Activated CD4-positive, alpha-beta T cell treated with anti-CD3 and anti-CD28 coated beads for 24 hours (primary cell): ENCODE data around the gene TBRG4.

Source experiments
- DNase-seq, 2 donors: peaks; one replicate each; pipeline ENCODE4 v3.0.0-alpha.2; 2020; ENCODE audit warnings: low read depth in 2 of 2

The TBRG4 gene

DNA sequence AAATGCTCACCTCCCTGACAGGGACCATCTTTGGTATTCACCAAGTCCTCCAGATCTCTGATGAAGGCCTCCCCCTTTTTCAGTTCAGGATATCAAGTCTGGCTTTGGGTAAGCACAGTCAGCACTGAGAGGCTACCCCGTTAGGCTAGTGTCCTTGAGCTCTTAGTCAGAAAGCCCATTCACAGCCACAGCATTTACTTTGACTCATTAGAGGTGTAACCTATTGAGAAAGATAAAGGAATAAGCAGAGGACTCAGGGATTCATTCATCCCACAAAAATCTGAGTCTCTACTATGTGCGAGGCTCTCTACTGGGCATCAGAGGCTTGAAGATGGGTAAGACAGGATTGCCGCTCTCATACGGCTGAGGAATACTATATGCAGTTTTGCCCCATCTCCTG, 32.1 kb upstream of the TBRG4 start:
- DNase-seq = no peak

DNA sequence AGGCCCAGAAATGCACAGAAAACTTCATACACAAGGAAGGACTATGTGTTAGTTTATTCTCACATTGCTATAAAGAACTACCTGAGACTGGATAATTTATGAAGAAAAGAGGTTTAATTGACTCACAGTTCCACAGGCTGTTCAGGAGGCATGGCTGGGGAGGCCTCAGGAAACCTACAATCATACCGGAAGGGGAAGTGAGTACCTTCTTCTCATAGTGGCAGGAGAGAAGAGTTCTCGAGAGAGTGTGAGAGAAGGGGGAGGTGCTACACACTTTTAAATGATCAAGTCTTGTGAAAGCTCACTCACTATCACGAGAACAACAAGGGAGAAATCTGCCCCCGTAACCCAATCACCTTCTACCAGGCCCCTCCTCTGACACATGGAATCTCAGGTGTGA, 29.3 kb upstream of the TBRG4 start:
- DNase-seq = no peak

DNA sequence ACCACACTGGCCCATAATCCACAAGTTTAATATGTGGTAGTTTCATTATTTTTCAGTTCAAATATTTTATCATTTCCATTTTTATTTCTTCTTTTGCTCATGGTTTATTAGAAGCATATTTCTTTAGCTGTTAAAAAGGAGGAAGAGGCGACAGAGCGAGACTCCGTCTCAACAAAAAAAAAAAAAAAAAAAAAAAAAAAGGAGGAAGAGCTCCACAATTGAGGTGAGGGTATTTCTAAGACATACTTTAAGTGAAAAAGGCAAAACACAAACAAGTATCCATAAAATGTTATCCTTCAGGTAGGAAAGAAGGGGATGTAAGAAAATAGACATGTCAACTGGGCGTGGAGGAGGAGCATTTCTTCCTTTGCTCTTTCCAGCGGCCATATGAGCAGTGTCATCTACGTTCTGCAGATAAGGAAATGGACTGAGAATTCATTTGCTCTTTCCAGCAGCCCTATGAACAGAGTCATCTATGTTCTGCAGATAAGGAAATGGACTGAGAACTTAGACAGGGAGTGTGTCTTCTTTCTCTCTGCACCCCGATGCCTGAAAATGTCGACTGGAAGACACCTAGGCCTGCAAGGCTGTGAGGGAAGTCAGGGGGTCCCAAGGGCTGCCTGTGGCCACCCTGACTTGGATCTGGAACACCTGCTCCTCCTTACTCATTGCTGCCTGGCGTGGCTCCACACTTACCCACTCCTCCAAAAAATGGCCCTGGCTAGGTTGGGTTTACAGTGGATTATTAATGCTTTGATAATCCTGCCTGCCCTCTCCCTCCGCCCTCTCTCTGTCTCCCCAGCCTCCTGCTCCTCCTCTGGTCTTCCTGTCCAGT, 27.2 kb upstream of the TBRG4 start:
- no peak for DNase-seq

DNA sequence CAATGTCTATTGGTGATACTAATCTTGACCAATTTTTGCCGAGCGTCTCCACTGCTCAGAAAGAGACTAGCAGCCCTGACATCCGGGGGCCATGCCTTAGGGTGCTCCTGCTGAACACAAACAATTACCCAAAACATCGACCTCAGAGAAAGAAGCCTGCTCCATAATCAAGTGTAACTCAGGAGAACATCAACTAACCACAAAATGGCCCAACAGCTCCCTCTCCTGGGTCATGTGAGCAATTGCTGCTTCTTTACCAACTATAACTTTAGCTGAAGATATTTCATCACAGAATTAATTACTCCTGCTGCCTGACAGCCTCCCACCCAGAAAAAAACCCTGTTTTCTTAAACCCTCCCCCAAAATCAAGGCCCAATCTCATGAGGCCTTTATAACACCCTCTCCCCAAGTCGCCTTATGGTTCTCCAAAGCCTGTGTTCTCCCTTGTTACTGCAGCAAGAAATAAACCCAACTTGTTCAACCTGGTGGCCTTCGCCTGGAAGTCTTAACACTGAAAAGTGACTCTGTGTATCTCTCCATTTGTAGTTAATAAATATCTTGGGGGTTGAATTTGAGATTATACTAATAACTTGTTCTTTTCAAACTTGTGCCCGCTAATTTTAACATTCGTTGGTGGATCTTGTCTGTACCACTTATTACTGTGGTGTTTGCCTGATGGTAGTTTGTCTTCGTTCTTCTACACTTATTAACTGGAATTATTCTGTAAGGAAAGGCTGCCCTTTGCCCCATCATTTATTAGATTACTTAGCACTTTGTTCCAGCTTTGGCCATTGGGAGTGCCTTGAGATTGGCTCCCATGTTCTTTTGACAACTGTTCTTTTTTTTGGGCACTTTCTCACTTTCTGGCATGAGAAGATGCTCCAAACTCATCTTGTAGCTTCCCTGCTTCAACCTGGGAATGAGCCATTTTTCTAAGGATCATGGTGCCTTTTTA, 24.9 kb upstream of the TBRG4 start:
- DNase-seq = peak; percentile 45

DNA sequence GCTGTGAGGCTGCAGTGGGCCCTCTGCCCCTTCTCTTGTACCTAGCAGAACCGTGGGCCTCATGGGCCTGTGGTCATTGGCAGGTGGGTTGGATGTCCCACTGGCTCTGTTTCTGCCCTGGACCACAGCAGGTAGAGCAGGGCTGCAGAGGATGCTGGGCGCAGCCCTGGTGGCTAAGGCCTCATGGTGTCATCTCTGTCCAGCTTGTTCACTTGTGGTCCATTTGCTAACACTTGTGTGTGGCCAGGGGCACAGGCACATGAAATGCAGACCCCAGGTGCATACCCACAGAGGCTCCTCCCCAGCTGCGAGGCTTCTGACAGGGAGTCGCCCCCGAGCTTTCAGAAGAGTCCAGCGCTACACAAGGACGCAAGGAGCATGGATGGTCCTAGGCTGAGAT, 22.4 kb upstream of the TBRG4 start:
- DNase-seq = no peak

DNA sequence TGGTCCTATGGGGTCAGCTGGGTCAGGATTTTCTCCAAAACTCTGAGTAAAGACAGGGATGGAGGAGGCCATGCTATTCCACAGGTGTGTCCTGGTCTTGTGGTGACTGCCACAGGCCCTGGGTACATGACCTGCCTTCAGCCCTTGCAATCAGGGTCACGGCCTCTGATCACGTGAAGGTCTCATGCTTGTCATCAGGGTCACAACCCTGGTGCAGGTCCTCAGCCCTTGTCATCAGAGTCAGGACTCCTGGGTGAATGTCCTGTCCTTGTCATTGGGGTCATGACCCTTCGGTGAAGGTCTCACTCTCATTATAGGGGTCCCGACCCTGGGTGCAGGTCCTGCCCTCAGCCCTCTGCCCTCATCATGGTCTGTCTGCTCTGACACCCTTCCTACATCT, 21.9 kb upstream of the TBRG4 start:
- DNase-seq = no peak

DNA sequence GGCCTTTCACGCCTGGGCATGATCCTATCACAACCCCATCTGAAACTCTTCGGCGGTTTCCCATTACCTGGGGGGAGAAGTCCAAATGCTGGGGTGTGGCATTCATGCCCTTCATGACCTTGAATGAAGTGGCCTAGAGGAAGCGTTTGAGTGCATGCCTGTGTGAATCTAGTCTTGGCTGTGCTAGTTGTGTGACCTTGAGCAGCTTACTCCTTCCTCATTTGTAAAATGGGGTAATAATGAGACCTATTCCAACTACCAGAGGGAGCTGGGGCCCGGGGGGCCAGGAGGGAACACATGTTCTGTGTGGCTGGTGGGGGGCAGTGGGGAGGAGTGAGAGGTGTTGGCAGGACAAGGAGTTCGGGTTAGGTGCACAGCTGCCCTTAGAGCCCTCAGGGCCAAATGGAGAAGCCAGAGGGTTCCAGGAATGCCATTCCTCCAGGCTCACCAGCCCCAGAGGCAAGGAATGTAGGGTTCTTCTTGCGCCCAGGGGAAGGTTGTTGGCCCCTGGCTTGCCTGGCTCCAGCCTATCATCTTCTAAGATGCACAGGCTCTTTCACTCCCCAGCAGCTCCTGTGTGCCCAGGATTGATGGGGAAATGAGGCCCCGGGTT, 21.3 kb upstream of the TBRG4 start:
- DNase-seq = no peak

DNA sequence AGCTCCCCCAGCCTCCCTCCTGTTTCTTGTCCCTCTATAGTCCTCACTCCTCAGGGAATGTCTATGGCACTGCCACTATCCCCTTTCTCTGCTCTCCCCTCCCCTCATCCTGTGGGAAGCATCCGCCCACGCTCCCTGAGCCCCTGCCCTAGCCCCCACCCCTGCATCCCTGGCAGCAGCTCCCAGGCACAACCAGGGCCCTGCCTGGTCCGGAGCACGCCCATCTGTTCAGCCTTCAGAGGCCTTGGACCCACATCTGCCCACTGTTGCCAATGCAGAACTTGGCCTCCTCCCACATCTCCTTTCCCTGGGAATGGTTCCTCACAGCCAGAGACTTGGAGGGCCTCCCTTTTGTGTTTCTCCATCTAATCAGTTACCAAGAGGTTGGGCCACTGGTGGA, 20.4 kb upstream of the TBRG4 start:
- no peak for DNase-seq

DNA sequence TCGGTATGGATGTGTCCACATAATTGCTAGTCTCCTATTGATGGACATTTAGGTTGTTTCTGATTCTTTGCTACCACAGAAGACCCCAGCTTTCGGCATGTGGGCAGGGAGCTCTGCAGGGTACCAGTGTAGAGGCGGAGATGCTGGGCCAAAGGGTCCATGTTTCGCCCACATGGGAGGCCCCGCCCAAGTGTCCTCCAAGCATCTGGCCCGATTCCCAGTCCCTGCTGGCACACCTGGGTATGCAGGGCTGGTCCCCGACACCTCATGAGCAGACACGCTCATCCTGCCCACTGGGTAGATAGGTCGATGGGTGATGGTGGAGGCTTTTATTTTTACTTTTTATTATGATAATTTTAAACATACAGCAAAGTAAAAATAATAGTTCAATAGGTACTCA, 19.4 kb upstream of the TBRG4 start:
- no peak for DNase-seq

DNA sequence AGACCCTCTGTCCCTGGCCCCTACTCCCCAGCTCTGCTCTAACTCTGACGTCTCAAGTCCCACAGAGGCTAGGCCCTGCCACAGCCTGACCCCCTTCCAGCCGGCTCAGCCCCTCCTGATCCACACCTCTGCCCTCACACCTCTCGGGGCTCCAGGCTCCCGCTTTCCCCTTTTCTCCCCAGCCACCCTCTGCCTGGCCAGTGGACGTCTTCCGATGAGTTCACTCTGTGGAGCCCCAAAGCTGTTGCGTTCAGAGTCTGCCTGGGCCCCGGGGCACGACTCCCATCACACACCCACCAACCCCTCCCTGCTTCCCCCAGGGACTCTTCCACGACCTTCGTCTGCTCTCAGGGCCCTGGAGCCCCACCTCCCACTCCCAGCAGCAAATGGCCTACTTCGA, 18.4 kb upstream of the TBRG4 start:
- DNase-seq = no peak

DNA sequence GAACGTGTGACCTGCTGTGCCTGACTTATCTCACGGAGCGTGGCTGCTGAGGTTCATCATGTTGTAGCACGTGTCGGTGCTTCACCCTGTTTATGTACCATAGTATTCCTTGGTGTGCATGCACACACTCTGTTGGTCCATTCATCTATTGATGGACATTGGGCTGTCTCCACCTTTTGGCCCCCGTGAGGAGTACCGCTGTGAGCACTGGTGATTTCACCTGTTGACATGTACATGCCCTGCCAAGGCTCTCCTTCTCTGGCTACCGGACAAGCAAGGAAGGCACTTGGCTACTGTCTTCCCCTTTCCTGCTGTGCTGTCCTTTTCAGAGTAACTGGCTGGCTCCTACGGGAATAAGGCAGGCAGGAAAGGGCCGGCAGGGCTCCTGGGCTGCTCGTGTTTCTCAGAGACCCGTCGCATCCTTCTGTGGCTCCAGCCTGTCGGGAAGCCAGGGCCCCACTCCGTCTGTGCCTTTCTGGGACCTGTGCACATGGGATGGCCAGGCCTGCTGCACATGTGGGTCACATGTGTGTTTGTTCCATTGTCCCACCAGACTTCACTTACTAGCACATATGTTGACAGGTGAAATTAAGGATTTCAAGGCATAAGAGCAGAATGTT, 17.8 kb upstream of the TBRG4 start:
- no peak for DNase-seq

DNA sequence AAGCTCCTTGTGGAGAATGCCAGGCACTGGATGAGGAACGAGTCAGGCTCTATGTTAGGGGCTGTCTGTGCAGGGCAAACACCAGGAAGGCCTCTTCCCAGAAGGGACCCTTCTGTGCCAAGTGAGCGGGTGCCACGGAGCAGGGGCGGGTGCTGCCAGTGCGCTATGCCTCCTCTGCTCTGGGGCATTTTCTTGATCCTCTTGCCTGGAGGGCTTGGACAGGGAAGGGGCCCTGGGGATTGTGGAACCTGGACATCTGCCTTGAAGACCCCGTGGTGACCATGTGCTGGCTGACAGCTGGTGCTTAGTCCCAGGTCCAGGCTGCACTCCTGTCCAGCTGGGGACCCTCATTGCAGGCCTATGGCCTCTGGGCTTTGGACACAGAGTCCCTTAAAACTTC, 15.4 kb upstream of the TBRG4 start:
- DNase-seq = no peak

DNA sequence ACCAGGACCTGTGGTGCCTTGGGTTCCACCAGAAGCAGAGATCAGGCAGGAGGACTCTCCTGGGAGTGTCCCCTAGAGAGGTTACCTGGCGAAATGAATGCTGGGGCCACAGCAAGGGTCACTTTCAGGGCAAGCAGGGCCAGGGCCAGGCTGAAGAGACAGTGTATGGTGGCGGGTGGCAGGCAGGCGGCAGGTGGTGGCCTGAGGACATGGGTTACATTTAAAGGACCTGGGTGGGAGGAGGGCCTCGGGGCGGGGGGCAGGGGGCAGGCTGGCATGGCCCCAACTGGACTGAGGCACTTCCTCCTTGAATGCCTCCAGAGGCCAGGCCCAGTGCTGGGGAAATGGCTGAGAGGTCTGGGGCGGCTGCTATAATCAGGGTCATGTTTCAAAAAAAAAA, 14.7 kb upstream of the TBRG4 start:
- DNase-seq = no peak

DNA sequence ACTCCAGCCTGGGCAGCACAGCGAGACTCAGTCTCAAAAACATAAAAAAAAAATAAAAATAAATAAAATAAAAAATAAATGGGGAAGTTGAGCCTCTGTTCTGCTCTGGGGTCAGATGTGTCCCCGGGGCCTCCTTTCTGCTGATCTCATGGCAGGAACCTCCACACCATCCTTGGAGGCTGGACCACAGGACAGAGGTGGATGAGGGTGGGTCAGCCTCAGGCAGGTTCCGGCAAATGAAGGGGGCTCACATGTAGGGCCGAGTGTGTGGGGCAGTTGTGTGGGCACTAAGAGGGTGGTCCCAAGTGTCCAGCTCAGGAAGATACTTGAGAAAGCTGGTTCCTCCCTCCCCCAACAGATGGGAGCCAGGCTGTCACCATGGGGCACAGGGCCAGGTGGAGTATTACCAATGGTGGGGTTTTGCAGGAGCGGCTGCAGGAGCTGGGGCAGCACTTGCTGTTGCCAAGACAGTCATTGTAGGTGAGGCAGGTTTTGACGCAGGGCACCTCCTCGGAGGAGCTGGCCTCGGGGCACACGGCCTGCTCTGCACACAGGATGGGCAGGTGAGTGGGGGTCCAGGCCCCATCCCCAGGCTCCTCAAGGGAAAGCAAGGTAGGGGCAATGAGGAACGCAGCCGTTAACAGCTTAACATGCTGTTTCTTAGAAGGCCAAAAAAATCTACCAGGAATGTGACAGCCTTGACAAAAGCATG, 13.9 kb upstream of the TBRG4 start:
- no peak for DNase-seq

DNA sequence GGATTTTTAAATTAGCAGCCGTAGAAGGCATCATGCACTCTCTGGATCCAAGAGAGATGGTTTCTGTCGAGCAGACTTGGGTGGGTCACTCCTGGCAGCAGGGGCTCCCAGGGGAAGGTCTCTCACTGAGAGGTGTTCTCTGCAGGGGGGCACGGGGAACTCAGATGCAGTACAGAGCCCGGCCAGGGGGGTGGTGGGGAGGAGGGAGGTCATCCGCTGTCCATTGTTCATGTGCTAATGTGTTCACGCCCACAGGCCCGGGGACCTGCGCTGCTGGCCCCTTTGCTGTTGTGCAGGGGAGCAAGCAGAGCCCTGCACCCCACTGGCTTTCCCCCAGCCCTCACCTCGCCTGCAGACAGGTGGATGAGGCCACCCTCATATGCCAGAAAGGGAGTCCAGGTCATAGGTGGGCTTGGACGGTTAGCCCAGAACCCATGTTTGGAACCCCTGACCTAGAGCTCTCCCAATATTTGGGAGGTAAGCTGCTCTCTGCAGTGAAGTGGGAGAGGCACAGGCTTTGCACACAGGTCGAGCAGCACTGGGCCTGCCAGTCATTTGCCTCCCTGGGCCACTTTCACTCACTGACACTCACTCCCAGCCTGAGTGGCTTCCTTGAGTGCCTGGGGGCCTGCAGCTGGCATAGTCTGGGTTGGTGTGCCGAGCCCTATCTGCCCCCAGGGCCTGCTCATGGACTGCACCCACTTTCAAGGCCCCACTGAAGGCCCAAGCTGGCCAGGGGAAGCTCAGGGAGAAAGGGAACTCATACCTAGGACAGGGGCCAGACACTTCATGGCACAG, 12.6 kb upstream of the TBRG4 start:
- no peak for DNase-seq

DNA sequence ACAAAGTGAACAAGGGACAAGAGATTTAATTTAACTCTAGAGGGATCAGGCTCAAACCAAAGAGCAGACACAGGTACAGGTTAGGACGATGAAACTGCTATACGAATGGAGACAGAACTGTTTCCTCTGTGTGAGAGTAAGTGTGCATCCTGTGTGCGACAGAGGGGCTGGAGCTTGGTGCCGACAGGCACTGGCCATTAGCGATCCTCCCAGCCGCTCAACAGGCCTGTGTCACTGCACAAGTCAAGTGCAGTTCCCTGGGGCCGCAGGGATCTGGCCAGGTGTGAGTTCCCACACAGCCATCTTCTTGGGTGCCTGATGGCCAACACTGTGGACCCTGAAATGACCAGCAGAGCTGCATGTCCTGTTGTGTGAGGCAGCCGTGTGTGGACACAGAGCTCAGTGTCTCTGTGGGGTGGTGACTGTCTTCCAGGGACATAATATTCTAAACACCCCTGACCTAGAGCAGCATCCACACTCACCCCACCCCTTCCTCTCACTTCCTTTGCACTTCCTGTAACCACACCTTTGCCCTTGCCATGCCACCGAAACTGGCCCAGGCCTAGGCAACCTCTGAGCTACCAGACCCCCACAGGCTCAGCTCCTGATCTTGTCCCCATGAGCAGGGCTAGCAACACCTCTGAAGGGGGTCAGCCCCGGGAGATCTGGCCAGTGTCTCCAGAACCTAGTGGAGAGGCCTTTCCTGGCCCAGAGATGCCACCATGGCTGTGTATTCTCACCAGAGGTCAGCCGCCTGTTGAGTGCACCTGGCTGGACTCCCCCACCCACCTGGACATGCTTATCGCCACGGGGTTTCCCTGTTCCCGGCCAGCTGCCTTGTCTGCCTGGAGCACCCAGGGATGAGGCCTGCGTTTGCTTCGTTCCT, 11.7 kb upstream of the TBRG4 start:
- no peak for DNase-seq

DNA sequence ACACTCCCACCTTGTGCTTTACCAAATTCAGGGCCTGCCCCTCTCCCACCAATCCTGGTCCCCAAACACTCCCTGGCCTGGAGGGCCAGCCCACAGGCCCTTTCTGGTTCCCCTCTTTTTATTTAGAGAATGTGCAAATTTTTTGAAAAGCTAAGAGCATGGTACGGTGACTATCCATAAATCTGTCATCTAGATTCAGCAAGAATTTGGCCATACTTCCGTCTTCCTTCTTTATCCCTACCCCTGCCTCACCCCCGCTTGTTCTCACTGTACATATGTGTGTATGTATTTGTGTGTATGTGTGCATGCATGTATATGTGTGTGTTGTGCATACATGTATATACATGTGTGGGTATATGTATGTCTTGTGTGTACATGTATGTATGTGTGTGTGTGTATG, 8.1 kb upstream of the TBRG4 start:
- no peak for DNase-seq

DNA sequence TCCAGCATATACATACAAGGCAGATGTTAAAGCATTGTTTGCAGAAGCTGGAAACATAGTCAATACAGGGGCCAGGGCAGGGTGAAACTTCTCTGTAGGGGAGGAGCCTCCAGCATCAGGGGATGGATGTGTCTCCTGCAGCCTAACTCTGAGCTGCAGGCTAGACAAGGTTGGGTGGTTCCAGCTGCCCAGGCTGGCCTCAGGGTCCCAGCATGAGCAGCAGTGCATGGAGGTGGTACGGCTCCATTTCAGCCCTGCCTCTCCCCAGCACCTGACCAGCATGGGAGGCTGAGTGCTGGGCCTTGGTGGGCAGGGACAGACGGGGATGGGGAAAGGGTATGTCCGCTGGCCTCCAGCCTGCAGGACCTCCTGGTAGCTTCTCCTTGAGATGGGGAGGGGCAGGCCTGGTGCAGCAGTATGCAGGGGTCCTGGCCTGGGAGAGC, 7.4 kb upstream of the TBRG4 start:
- no peak for DNase-seq

DNA sequence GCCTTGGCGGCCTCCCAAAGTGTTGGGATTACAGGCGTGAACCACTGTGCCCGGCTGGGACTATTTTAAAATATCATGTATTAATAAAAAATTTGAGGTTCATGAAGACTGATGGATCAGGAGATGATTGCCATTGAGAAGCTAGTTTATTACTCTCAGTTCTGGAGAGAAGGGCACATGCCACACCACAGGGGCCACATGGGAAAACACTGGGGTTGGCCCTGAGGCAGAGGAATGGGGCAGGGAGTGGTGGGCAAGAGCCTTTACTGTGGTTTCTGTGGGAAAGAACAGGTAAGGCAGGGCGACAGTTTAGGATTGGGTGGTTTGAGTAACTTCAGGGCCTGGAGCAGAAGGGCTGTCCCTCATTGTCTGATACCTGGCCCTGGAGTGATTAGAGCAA, 6.8 kb upstream of the TBRG4 start:
- no peak for DNase-seq

DNA sequence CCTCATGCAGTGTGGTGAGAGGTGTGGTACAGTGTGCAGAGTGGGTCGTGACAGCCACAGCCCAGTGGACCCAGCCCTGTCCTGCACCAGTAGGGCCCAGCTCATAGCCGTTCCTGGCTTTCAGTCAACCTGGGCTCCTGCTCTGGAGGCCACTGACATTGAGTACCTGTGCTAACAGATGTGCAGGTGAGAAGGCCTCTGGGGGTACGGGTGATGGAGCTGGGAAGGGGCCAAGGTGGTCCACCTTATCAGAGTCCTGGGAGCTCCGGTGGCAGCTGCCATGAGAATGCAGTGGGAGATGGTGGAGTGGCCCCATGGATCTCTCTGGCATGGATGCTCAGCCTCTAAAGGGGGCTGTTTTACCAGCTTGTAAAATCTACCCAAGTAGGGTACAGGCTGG, 6.1 kb upstream of the TBRG4 start:
- no peak for DNase-seq
